Thyroid gland (tissue), 4 donors: Measurements from ENCODE around the gene PRM1.

ENCODE experiments used
- POLR2A ChIP-seq, 2 donors: fragments of 450-650 bp; IDR thresholded peaks; one replicate each; pipeline ENCODE4 v1.6.1; 2017; ENCODE audit warnings: antibody characterized with exemption in 2 of 2, mild to moderate bottlenecking in 2 of 2, moderate library complexity in 1 of 2
- TF ChIP-seq, protein P1 (sequence below), 6 experiments: fragments of 200-600 bp in 3 of 6; fragments of 450-650 bp in 3 of 6; sonication (generic) in 3 of 6; IDR thresholded peaks; one replicate each; pipeline ENCODE4 v1.5.1; 2016 to 2019; ENCODE audit warnings: antibody characterized with exemption in 6 of 6, mild to moderate bottlenecking in 2 of 6, inconsistent platforms in 1 of 6, moderate library complexity in 1 of 6

DNA sequence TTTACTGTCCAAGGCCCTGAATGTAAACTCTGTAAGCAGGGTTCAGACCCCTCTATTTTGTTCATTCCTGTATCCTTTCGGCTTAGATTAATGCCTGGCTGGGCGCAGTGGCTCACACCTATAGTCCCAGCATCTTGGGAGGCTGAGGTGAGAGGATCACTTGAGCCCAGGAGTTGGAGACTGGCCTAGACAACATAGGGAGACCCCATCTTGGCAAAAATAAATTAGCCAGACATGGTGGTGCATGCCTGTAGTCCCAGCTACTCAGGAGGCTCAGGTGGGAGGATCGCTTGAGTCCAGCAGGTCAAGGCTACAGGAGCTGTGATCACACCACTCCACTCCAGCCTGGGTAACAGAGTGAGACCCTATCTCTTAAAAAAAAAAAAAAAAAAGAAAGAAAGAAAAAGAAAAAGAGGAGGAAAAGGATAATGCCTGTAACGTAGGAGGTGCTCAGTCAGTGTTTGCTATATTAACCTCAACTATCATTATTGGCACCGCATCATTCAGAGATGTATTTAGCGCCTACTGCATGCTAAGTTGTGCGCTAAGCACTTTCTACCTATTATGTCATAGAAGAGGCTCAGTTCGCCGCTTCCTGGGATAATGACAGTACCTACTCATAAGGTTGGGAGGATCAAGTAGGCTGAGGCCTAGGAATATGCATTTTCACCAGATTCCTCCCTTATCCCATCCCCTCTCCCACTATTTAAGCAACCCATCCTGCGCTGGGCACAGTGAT lies 30.2 kb downstream of the PRM1 start:
- no peak for TF ChIP-seq POLR2A (IDR thresholded peaks at IDR 0.05)
- TF ChIP-seq, protein P1, sequence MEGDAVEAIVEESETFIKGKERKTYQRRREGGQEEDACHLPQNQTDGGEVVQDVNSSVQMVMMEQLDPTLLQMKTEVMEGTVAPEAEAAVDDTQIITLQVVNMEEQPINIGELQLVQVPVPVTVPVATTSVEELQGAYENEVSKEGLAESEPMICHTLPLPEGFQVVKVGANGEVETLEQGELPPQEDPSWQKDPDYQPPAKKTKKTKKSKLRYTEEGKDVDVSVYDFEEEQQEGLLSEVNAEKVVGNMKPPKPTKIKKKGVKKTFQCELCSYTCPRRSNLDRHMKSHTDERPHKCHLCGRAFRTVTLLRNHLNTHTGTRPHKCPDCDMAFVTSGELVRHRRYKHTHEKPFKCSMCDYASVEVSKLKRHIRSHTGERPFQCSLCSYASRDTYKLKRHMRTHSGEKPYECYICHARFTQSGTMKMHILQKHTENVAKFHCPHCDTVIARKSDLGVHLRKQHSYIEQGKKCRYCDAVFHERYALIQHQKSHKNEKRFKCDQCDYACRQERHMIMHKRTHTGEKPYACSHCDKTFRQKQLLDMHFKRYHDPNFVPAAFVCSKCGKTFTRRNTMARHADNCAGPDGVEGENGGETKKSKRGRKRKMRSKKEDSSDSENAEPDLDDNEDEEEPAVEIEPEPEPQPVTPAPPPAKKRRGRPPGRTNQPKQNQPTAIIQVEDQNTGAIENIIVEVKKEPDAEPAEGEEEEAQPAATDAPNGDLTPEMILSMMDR (IDR thresholded peaks at IDR 0.05), result no peak
